Adrenal gland (tissue), 5 donors: ENCODE measurements around the gene ARL15.

ENCODE experiments used
- POLR2A ChIP-seq, 2 donors: fragments of 450-650 bp; IDR thresholded peaks; one replicate each; pipeline ENCODE4 v1.6.1; 2017; ENCODE audit warnings: antibody characterized with exemption in 2 of 2, mild to moderate bottlenecking in 2 of 2, moderate library complexity in 1 of 2
- TF ChIP-seq, protein P1 (sequence below), 6 experiments: fragments of 450-650 bp in 4 of 6; fragments of 200-600 bp in 2 of 6; sonication (generic) in 1 of 6; IDR thresholded peaks; 1 replicate in 5 of 6; 2 replicates in 1 of 6; pipeline versions ENCODE4 v1.5.1 to v1.8.0; 2016 to 2021; ENCODE audit warnings: antibody characterized with exemption in 6 of 6, mild to moderate bottlenecking in 2 of 6, moderate library complexity in 1 of 6
- donor health status: DM: no; HTN: no; CAD: no.

DNA sequence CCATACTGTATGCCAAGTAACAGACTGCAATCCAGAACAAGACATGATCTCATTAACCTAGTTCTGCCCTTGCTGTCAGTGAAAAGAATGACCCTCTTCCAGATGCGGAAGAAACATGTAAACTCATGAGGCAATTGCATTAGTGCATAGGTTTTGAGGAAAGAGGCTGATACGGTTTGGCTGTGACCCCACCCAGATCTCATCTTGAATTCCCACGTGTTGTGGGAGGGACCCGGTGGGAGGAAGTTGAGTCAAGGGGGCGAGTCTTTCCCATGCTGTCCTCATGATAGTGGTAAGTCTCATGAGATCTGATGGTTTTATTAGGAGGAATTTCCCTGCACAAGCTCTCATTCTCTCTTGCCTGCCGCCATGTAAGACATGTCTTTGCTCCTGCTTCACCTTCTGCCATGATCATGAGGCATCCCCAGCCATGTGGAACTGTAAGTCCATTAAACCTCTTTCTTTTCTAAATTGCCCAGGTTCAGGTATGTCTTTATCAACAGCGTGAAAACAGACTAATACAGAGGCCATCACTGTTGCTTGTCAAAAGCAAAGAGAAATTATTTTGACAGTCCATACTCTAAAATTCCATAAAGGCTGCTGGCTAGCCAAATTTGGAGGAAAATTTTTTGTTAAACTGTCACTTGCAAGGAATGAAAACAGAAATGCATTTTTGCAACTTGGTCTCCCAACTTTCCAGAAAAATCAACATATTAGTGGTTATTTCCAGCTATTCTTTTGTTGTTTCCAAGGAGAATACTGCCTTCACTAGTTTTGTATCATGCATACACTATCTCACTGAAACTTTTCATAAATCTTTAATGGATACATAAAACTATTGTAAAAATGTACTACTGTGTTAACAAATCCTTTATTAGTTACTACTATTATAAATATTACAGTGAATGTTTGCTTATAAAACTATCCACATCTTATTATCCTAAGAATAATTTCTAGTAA lies 3.2 kb upstream of the ARL15 start:
- TF ChIP-seq, protein P1, sequence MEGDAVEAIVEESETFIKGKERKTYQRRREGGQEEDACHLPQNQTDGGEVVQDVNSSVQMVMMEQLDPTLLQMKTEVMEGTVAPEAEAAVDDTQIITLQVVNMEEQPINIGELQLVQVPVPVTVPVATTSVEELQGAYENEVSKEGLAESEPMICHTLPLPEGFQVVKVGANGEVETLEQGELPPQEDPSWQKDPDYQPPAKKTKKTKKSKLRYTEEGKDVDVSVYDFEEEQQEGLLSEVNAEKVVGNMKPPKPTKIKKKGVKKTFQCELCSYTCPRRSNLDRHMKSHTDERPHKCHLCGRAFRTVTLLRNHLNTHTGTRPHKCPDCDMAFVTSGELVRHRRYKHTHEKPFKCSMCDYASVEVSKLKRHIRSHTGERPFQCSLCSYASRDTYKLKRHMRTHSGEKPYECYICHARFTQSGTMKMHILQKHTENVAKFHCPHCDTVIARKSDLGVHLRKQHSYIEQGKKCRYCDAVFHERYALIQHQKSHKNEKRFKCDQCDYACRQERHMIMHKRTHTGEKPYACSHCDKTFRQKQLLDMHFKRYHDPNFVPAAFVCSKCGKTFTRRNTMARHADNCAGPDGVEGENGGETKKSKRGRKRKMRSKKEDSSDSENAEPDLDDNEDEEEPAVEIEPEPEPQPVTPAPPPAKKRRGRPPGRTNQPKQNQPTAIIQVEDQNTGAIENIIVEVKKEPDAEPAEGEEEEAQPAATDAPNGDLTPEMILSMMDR (IDR thresholded peaks at IDR 0.05) = no peak
- no peak for TF ChIP-seq POLR2A (IDR thresholded peaks at IDR 0.05)
